ENCODE measurements around the gene GPATCH4. TPM values are rescaled to one million over a fixed set of nuclear protein-coding genes. Genes with fewer than 3 reads are reported as not detected.

GPATCH4 gene
- total RNA-seq, 1 experiment from 2014 or later: 84.2 TPM

- Histone ChIP-seq H3K4me1 (ENCODE audit: insufficient read depth, low read length, poor library complexity, severe bottlenecking) (no peaks in the 10 kb centered on the region), H3K36me3 (ENCODE audit: insufficient read depth, low read length, poor library complexity, severe bottlenecking) (no peaks in the 10 kb centered on the region), H3K4me3 (ENCODE audit: low read depth, low read length, poor library complexity, severe bottlenecking) (no peak overlapping the region), H3K27me3 (replicated peaks; ENCODE audit: insufficient read depth, low read depth, low read length, poor library complexity) (peaks cover 100% of the 10 kb centered on the region), H3K27ac (ENCODE audit: low read depth, low read length, poor library complexity, severe bottlenecking) (no peak overlapping the region), H3K9me3 (ENCODE audit: low read depth, low read length, poor library complexity, severe bottlenecking) (no peaks in the 10 kb centered on the region)
- BruUV-seq (replicated peaks): no TSS peak
- intact Hi-C loops (cut with micrococcal nuclease; ENCODE audit: unreplicated experiment): no loop called here
- TF ChIP-seq, protein P1, sequence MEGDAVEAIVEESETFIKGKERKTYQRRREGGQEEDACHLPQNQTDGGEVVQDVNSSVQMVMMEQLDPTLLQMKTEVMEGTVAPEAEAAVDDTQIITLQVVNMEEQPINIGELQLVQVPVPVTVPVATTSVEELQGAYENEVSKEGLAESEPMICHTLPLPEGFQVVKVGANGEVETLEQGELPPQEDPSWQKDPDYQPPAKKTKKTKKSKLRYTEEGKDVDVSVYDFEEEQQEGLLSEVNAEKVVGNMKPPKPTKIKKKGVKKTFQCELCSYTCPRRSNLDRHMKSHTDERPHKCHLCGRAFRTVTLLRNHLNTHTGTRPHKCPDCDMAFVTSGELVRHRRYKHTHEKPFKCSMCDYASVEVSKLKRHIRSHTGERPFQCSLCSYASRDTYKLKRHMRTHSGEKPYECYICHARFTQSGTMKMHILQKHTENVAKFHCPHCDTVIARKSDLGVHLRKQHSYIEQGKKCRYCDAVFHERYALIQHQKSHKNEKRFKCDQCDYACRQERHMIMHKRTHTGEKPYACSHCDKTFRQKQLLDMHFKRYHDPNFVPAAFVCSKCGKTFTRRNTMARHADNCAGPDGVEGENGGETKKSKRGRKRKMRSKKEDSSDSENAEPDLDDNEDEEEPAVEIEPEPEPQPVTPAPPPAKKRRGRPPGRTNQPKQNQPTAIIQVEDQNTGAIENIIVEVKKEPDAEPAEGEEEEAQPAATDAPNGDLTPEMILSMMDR (conservative IDR thresholded peaks at IDR 0.05; ENCODE audit: low read depth, low read length): no peak
- no peak for TF ChIP-seq EZH2 (IDR thresholded peaks at IDR 0.05; ENCODE audit: borderline replicate concordance, low read depth, low read length, poor library complexity, severe bottlenecking)
- POLR2A ChIA-PET (ENCODE audit: low non-redundant PET): no interaction called here
- no peak for DNase-seq (ENCODE audit: low spot score)
- CTCF ChIA-PET: interaction anchor here (0.7 kb wide), 1 partner anchor 9 kb away, joined by 3 read pairs; no protein-coding TSS in a partner anchor
These were observed 46.1 kb upstream of the GPATCH4 start for GRCh38 chr1:156647351-156647750.

DNA sequence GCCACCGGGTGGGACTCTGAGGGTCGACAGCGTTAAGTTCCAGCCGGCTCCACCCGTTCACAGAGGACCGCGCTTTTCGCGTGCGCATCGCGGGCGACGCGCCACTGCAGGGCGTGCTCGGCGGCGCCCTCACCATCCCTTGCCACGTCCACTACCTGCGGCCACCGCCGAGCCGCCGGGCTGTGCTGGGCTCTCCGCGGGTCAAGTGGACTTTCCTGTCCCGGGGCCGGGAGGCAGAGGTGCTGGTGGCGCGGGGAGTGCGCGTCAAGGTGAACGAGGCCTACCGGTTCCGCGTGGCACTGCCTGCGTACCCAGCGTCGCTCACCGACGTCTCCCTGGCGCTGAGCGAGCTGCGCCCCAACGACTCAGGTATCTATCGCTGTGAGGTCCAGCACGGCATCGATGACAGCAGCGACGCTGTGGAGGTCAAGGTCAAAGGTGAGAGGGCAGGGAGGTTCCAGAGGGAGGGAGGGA, 45.5 kb upstream of the GPATCH4 start:
- POLR2A ChIA-PET (ENCODE audit: low non-redundant PET): no interaction called here
- no peak overlapping the region for H3K27ac ChIP-seq (ENCODE audit: low read depth, low read length, poor library complexity, severe bottlenecking)
- peaks cover 100% of the 10 kb centered on the region for H3K27me3 ChIP-seq (replicated peaks; ENCODE audit: insufficient read depth, low read depth, low read length, poor library complexity)
- CTCF ChIA-PET: interaction anchor here (0.7 kb wide), 1 partner anchor 10 kb away, joined by 3 read pairs; no protein-coding TSS in a partner anchor
- intact Hi-C loops (cut with micrococcal nuclease; ENCODE audit: unreplicated experiment): no loop called here
- H3K9me3 ChIP-seq (ENCODE audit: low read depth, low read length, poor library complexity, severe bottlenecking): no peaks in the 10 kb centered on the region
- no TSS peak for BruUV-seq (replicated peaks)
- H3K4me3 ChIP-seq (ENCODE audit: low read depth, low read length, poor library complexity, severe bottlenecking): no peak overlapping the region
- no peaks in the 10 kb centered on the region for H3K36me3 ChIP-seq (ENCODE audit: insufficient read depth, low read length, poor library complexity, severe bottlenecking)
- DNase-seq (ENCODE audit: low spot score): no peak
- peaks cover 4% of the 10 kb centered on the region for H3K4me1 ChIP-seq (ENCODE audit: insufficient read depth, low read length, poor library complexity, severe bottlenecking)
- TF ChIP-seq, protein P1 (conservative IDR thresholded peaks at IDR 0.05; ENCODE audit: low read depth, low read length): no peak
- TF ChIP-seq EZH2 (IDR thresholded peaks at IDR 0.05; ENCODE audit: borderline replicate concordance, low read depth, low read length, poor library complexity, severe bottlenecking): no peak

DNA sequence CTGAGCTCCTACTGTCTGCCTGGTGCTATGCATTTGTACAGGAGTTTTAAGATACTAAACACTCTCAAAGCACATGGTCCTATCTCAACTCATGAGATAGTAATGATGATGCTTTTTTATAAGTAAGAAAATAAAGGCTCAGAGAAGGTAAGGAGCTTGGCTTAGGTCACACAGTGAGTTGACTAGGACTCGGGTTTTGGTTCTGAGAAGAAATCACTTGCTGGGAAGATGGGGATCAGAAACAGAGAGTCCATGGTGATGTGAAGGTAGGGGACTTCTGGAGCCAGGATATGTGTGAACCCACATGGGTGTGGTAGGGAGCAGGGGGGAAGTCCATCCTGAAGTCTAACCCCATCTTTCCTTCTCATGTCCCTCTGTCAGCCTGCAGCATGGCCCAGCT, 44.4 kb upstream of the GPATCH4 start:
- Histone ChIP-seq H3K27me3 (replicated peaks; ENCODE audit: insufficient read depth, low read depth, low read length, poor library complexity) (peaks cover 100% of the 10 kb centered on the region), H3K4me3 (ENCODE audit: low read depth, low read length, poor library complexity, severe bottlenecking) (no peak overlapping the region), H3K9me3 (ENCODE audit: low read depth, low read length, poor library complexity, severe bottlenecking) (no peaks in the 10 kb centered on the region), H3K4me1 (ENCODE audit: insufficient read depth, low read length, poor library complexity, severe bottlenecking) (peaks cover 4% of the 10 kb centered on the region), H3K36me3 (ENCODE audit: insufficient read depth, low read length, poor library complexity, severe bottlenecking) (no peaks in the 10 kb centered on the region), H3K27ac (ENCODE audit: low read depth, low read length, poor library complexity, severe bottlenecking) (no peak overlapping the region)
- POLR2A ChIA-PET (ENCODE audit: low non-redundant PET): no interaction called here
- TF ChIP-seq, protein P1 (conservative IDR thresholded peaks at IDR 0.05; ENCODE audit: low read depth, low read length): no peak
- no peak for TF ChIP-seq EZH2 (IDR thresholded peaks at IDR 0.05; ENCODE audit: borderline replicate concordance, low read depth, low read length, poor library complexity, severe bottlenecking)
- no TSS peak for BruUV-seq (replicated peaks)
- DNase-seq (ENCODE audit: low spot score): no peak
- intact Hi-C loops (cut with micrococcal nuclease; ENCODE audit: unreplicated experiment): no loop called here
- CTCF ChIA-PET: interaction anchor here (0.6 kb wide), 1 partner anchor 287 kb away, joined by 5 read pairs; no protein-coding TSS in a partner anchor

Measured in A673 (cell line).